ENCODE data around the gene RECQL5.
"Not testable (repeated sequence)": the region's sequence is repeated elsewhere in the genome, so short reads cannot be mapped to it uniquely, and the experiment has no call there.

The RECQL5 gene

DNA sequence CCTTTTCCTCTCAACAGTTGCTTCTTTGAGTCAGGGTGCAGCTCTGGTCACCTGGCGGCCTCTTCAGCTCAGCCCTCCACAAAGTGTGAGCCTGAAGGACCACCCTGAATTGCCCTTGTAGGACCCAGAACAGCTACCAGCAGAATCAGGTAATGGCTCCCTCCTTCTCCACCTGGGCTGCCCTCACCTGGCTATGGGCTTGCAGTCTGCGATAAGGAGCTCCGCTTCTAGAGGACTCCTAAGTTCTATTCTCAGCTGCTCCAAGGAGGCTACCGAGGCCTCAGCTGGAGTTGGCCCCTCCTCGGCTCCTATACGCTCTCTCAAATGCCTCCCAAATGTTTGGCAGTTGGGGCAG, 20.3 kb downstream of the RECQL5 start:
- no peak for DNase-seq

GRCh38 chr17:75645889-75646637, 20.9 kb downstream of the RECQL5 start:
- no peak for DNase-seq

GRCh38 chr17:75645501-75645888, 21.5 kb downstream of the RECQL5 start:
- no peak for DNase-seq

- no peak for DNase-seq
Measured at GRCh38 chr17:75643643-75644017, 23.3 kb downstream of the RECQL5 start.

- DNase-seq: no peak
Measured at GRCh38 chr17:75642784-75643642, 23.9 kb downstream of the RECQL5 start.

DNA sequence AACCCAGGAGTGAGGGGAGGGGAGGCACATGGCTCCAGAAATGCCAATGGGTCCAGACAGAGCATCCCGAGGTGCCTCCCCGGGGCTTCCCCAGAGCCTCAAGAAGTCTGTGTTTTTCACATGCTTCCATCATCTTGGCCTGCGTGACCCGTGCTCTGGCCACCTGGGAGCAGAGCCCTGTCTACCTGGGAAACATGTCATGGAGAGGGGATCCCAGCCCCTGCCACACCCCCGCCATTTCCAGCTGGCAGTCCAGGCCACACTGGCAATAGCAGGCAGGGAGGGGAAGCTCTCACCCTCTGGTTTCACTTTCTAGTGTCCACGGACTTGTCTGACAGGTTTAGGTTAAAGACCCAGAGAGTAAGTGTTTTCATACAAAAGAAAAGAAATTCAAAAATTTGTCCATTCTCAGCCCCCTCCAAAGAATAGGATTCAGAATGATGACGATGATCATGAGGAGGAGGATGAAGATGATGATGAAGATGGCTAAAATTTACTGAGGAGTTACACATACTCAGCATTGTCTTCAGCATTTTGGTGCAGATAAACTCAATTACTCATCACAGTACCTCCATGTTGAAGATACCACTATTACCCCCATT, 24.7 kb downstream of the RECQL5 start:
- no peak for DNase-seq

DNA sequence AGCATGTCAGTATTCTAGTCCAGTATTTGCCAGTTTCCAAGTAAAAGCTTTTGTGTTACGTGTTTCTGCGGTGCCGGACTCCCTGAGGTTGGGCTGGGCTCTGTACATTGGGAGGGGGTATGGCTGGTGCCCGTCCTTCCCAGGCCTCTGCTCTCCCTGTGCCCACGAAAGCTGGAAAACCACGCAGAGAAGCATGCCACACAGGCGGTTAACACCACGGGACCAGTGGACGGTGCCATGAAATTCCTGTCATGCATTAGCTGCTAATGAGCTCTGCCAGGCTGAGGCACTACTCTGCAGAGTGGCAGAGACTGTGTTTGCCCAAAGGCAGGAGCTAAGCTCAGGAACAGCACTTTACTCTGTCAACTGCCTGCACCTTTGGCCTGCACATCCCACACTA, 25.6 kb downstream of the RECQL5 start:
- no peak for DNase-seq

DNA sequence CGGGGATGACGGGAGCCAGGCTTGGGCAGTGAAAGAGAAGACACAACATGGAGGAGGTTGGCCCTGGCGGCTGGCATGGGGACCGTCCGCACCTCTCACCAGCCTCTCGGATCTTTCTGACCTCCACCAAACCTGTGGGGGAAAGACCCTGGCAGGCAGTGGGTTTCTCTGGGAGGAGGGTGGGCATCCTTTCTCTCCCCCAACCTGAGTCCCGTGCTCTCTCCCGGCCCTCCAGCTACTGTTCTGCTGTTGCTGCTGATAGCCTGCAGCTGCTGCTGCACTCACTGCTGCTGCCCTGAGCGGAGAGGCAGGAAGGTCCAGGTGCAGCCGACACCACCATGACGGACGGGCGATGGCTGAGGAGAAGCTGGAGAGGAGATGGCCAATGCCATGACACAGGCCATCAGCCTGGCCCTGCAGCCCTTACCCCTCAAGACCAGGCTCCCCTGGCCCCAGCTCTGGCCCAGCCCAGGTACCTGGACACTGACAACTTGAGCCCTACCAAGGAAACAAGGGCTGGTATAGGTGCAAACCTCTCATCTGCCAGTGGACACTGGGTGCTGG, 26.3 kb downstream of the RECQL5 start:
- DNase-seq: no peak

DNA sequence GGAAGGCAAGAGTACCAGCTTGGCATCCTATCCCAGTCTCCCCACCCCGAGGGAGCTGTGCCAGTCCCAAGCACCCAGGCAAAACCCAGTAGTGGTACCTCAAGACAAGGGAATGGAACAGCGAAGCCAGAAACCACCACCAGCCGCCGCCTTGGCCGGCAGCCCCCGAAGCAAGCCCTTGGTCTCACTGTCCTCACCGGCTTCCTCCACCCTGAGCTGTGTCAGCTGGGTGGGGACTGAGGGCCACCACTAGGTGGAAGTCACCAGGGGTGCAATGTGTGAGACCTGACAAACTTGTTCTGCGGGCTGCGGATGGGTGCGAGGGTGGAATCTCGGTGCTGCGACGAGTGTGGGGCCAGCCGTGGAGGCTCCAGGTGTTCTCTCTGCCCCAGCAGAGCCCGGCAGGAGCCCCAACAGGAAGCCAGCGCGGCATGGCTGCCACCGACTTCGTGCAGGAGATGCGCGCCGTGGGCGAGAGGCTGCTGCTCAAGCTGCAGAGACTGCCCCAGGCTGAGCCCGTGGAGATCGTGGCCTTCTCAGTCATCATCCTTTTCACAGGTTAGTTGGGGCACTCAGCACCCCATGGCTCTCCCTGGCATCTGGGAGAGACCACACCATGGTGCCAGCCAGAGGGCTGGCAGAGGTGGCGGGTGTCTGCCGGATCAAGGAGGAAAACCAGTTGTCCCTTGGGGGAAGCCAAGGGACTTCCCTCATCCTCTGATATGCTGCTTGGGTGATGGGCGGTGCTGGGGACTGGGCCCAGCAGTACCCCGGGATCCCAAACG, 27.0 kb downstream of the RECQL5 start:
- no peak for DNase-seq

GRCh38 chr17:75639327-75639726, 27.6 kb downstream of the RECQL5 start:
- DNase-seq: no peak

DNA sequence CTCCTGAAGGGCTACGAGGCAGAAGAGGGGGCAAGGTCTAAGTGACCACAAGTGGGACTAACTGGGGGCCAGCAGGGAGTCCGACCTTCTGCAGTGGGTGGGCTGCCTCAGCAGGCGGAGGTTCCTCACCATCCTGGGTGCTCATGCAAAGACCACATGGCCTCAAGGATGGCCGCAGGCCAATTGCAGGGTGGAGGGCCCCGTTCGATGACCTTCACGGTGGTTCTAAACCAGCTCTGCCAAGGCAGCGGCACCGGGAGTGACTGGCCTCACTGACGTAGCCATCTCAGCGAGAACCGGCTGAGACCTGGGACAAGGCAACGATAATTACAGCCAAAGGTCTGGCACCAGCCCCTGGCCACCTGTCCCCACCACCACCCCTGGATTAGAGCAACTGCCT, 28.1 kb downstream of the RECQL5 start:
- DNase-seq: no peak

DNA sequence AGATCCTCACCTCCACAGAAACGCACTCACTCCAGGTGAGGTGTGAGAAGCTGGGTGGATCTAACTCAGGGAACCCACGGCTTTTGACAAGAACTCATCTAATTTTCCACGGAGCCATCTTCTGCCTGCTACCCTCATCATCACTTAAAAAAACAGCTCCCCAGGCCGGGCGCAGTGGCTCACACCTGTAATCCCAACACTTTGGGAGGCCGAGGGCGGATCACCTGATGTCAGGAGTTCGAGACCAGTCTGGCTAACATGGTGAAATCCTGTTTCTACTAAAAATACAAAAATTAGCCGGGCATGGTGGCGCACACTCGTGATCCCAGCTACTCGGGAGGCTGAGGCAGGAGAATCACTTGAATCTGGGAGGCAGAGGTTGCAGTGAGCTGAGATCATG, 28.9 kb downstream of the RECQL5 start:
- not testable (repeated sequence) for DNase-seq

DNA sequence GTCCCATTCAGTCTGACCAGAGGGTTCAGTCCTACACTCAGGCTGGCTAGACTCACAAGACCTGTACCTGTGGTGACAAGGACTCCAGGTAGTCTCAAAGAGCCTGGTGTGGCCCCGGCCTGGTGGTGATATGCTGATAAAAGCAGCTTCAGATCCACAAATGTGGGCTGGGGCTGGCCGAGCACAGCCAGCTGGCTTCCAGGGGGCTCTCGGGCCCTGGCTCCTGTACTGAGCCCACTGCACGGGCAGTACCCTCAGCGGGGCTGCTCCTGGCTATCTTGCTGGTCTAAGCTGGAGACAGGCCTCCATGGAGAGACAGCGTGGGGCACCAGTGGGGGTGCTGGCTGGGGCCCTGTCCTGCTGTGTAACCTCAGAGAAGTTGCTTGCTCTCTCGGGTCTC, 29.4 kb downstream of the RECQL5 start:
- no peak for DNase-seq

- DNase-seq: no peak
Measured at GRCh38 chr17:75637143-75637538, 29.8 kb downstream of the RECQL5 start.

DNA sequence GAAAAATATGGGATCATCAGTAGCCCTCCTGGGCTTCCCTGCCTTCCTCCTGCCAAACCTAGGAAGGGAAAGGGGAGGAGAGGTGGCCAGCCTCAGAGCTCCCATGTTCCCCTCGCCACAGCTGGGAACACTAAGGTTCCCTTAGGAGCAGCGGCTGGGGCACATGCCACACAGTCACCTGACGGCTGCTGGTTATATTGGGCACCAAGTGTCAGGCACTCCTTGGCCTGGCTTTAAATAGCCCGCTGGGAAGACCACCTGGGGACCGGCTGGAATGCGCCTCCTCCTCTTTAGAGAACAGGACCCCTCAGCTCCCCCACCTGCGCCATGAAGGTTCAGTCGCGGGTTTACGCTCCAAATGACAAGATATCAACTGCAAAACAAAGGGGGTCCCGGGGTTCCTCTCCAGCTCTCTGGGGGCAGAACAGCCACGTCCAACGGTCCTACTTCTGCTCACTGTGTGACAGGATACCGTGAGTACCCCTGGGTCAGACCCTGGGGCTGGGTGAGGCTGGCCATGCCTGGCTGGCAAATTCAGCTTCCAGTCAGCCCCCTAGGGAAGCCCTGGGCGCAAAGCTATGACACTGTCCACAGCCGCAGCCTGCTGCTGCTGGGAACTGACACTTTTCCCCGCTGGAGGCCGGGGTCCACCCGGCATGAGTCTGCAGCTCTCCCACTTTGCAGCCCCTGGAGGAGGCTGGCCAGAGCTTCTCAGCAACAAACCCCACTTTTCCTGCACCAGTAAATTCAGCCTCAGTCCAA, 30.4 kb downstream of the RECQL5 start:
- DNase-seq: no peak

DNA sequence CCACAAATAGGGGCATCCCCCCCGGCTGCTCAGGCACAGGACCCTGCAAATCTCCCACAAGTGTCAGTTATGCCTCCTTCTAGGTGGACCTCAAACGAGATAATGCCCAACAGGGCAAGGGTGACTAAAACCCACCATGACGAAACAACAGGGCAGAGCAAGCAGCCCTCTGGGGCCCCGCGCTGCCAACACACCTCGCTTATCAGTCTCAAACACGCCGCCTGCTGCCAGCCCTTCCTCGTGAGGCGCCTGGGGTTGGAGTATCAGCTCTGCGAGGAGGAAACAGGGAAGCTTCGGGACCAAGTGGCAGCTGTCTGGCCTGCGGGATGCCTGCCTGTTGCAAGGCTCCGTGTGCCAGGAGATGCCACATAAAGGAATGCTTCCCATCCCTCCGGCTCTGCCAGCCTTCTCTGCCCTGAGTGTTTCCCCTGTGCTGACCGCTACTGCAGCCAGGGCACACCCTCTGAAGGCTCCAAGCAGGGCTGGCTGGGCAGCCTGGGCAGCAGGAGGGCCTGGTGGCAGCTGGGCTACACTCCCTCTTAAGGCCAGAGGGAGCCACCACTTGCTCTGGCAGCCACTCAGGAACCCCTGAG, 31.2 kb downstream of the RECQL5 start:
- no peak for DNase-seq

DNA sequence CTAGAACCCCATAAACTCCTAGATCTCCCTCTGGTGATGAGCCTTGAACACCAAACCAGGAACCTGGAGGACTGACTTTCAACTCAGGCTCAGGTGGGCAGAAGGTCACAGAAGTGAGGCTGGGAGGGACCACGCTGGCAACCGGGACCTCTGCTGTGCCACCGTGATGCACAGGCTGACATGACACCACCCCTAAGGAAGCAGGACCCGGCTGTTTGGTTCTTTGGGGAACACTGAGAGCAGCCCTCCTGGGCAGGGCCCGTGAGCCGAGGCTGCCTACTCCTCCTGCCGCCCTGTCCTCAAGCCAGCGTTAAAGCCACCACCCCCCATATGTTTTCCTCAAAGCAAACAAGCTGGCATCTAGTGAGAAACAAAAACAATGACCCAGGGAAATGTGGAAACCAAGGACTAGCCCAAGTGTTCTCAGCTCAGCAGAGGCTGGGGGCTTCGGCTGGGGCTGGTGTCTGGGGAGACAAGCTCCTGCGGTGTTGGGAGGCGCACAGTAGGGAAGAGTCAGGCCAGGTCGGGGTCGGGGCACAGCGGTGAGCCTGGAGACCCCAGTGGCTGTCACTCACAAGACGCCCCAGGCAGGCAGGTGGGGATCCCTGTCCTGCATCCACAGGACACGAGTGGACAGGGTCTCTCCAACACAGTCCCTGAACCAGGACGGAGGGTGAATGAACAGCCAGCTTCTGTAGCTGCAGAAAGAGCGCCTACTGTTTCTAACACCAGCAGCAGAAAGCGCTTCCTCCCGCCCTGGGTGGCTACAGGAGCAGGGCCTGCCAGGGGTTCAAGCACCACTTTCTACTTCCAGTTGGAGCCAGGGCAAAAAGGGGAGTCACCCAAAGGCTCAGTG, 32.0 kb downstream of the RECQL5 start:
- DNase-seq: no peak

GRCh38 chr17:75634376-75634740, 32.6 kb downstream of the RECQL5 start:
- no peak for DNase-seq

- peak; percentile 44 for DNase-seq
Measured at GRCh38 chr17:75633486-75634375, 33.2 kb downstream of the RECQL5 start.
